Caco-2 (cell line): ENCODE measurements around the gene NAA15. TPM values are rescaled to one million over a fixed set of nuclear protein-coding genes. Genes with fewer than 3 reads are reported as not detected.
"Not testable (repeated sequence)": the region's sequence is repeated elsewhere in the genome, so short reads cannot be mapped to it uniquely, and the experiment has no call there.

Experiments
- BruUV-seq: library from RNA; stranded (reverse); fragments of 400-500 nt; replicated peaks from 2 replicates; lab custom pipeline; 2021; lab: Mats Ljungman, UMichigan
- CTCF ChIA-PET: fragments of 300-600 bp; sonication (Branson Sonifier 250); formaldehyde crosslinking; loops from one replicate; lab custom pipeline; 2022; ENCODE audit warnings: antibody characterized with exemption; lab: Charles Lee
- POLR2A ChIA-PET: fragments of 300-600 bp; sonication (Branson Sonifier 250); formaldehyde crosslinking; loops from one replicate; lab custom pipeline; 2022; ENCODE audit warnings: antibody characterized with exemption; lab: Charles Lee
- DNase-seq, 2 experiments: peaks; one replicate each; pipeline versions ENCODE4 v3.0.0 to v3.0.0-alpha.2; 2020 to 2022
- H3K27me3 ChIP-seq: replicated peaks from 2 replicates; pipeline ENCODE4 v1.6.0; 2011; ENCODE audit warnings: low read length; ENCODE audit not compliant: control insufficient read depth, insufficient read depth
- H3K36me3 ChIP-seq: 2 replicates; pipeline ENCODE4 v1.5.1; 2011; ENCODE audit warnings: low read length; ENCODE audit not compliant: control insufficient read depth, insufficient read depth
- H3K4me1 ChIP-seq: fragments of 250-450 bp; sonication (Bioruptor Pico); 2 replicates; pipeline ENCODE4 v1.5.1; 2020; ENCODE audit warnings: mild to moderate bottlenecking
- H3K4me3 ChIP-seq: 2 replicates; pipeline ENCODE4 v1.5.1; 2011; ENCODE audit warnings: low read depth, mild to moderate bottlenecking, control low read depth, low read length
- H3K9me3 ChIP-seq: fragments of 250-450 bp; sonication (Bioruptor Pico); 2 replicates; pipeline ENCODE4 v1.5.1; 2020; ENCODE audit warnings: mild to moderate bottlenecking, moderate library complexity
- H3K27ac Mint-ChIP-seq: one replicate; pipeline ENCODE4 v1.8.0; 2022; ENCODE audit warnings: mixed read lengths; ENCODE audit not compliant: unreplicated experiment
- H3K27me3 Mint-ChIP-seq: one replicate; pipeline ENCODE4 v1.8.0; 2022; ENCODE audit warnings: mixed read lengths; ENCODE audit not compliant: insufficient read depth, unreplicated experiment
- H3K36me3 Mint-ChIP-seq: one replicate; pipeline ENCODE4 v1.8.0; 2022; ENCODE audit warnings: mild to moderate bottlenecking, mixed read lengths; ENCODE audit not compliant: insufficient read depth, unreplicated experiment
- H3K4me1 Mint-ChIP-seq: one replicate; pipeline ENCODE4 v1.8.0; 2022; ENCODE audit warnings: low read depth, mixed read lengths; ENCODE audit not compliant: unreplicated experiment
- H3K4me3 Mint-ChIP-seq: one replicate; pipeline ENCODE4 v1.8.0; 2022; ENCODE audit warnings: mild to moderate bottlenecking, moderate library complexity, mixed read lengths; ENCODE audit not compliant: unreplicated experiment
- H3K9me3 Mint-ChIP-seq: one replicate; pipeline ENCODE4 v1.8.0; 2022; ENCODE audit warnings: mixed read lengths; ENCODE audit not compliant: unreplicated experiment
- intact Hi-C: fragments of 100-400 bp; cut with micrococcal nuclease; formaldehyde crosslinking; loops from one replicate; pipeline ENCODE4 v1.10.0; 2022; ENCODE audit not compliant: unreplicated experiment
- total RNA-seq: library from RNA; stranded (reverse); gene quantifications from 2 replicates; pipeline ENCODE4 v1.2.3, GENCODE V29; 2022
- TF ChIP-seq, protein P1 (sequence below), 2 experiments: fragments of 200-600 bp in 1 of 2; IDR thresholded peaks; 1 replicate in 1 of 2; 2 replicates in 1 of 2; pipeline versions ENCODE4 v1.5.1 to v1.8.0; 2011 to 2022; ENCODE audit warnings: antibody characterized with exemption in 1 of 2, control low read depth in 1 of 2, inconsistent platforms in 1 of 2, low read depth in 1 of 2, low read length in 1 of 2, mild to moderate bottlenecking in 1 of 2, moderate library complexity in 1 of 2; ENCODE audit not compliant: insufficient read depth in 1 of 2, severe bottlenecking in 1 of 2, unreplicated experiment in 1 of 2

NAA15 gene
- total RNA-seq, 1 experiment from 2014 or later = 63.1 TPM

DNA sequence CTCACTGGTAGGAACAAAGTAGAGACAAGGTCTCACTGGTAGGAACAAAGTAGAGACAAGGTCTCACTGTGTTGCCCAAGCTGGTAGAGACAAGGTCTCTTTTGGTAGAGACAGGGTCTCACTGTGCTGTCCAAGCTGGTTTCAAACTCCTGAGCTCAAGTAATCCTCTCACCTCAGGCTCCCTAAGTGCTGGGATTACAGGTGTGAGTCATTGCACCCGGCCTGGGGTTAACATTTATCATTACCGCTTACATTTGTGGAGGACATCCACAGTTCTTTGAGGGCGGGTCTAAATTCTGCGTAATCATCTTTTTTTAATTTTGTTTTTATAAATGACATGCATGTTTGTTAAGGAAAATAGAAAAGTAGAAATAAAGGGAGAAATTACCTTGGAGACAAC lies 164.6 kb downstream of the NAA15 start:
- POLR2A ChIA-PET = no interaction called here
- CTCF ChIA-PET = no interaction called here
- no peak overlapping the region for H3K27ac Mint-ChIP-seq
- peaks cover 18% of the 10 kb centered on the region for H3K9me3 Mint-ChIP-seq
- no TSS peak for BruUV-seq
- no peaks in the 10 kb centered on the region for H3K27me3 Mint-ChIP-seq
- Histone ChIP-seq H3K4me3 (no peak overlapping the region), H3K36me3 (no peaks in the 10 kb centered on the region), H3K27me3 (no peaks in the 10 kb centered on the region), H3K4me1 (peaks cover 13% of the 10 kb centered on the region), H3K9me3 (peaks cover 13% of the 10 kb centered on the region)
- H3K36me3 Mint-ChIP-seq = peaks cover 17% of the 10 kb centered on the region
- TF ChIP-seq, protein P1, sequence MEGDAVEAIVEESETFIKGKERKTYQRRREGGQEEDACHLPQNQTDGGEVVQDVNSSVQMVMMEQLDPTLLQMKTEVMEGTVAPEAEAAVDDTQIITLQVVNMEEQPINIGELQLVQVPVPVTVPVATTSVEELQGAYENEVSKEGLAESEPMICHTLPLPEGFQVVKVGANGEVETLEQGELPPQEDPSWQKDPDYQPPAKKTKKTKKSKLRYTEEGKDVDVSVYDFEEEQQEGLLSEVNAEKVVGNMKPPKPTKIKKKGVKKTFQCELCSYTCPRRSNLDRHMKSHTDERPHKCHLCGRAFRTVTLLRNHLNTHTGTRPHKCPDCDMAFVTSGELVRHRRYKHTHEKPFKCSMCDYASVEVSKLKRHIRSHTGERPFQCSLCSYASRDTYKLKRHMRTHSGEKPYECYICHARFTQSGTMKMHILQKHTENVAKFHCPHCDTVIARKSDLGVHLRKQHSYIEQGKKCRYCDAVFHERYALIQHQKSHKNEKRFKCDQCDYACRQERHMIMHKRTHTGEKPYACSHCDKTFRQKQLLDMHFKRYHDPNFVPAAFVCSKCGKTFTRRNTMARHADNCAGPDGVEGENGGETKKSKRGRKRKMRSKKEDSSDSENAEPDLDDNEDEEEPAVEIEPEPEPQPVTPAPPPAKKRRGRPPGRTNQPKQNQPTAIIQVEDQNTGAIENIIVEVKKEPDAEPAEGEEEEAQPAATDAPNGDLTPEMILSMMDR (IDR thresholded peaks at IDR 0.05; ENCODE audit: insufficient read depth in 1 of 2, low read depth in 1 of 2, low read length in 1 of 2, severe bottlenecking in 1 of 2, unreplicated experiment in 1 of 2) = no peak
- H3K4me3 Mint-ChIP-seq = no peak overlapping the region
- DNase-seq = no peak
- intact Hi-C loops = no loop called here
- H3K4me1 Mint-ChIP-seq = peaks cover 17% of the 10 kb centered on the region

DNA sequence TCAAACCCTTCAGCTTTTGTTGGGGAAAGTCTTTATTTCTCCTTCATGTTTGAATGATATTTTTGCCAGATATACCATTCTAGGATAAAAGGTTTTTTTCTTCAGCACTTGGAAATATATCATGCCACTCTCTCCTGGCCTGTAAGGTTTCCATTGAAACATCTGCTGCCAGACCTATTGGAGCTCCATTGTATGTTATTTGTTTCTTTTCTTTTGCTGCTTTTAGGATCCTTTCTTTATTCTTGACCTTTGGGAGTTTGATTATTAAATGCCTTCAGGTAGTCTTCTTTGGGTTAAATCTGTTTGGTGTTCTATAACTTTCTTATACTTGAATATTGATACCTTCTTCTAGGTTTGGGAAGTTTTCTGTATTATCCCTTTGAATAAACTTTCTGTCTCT lies 167.5 kb downstream of the NAA15 start:
- DNase-seq, H3K4me3 Mint-ChIP-seq, H3K36me3 ChIP-seq, H3K27me3 Mint-ChIP-seq, H3K4me3 ChIP-seq, CTCF ChIA-PET, POLR2A ChIA-PET, BruUV-seq, H3K27me3 ChIP-seq, intact Hi-C loops: not testable (repeated sequence)
- peaks cover 15% of the 10 kb centered on the region for H3K36me3 Mint-ChIP-seq
- peaks cover 18% of the 10 kb centered on the region for H3K9me3 Mint-ChIP-seq
- peaks cover 12% of the 10 kb centered on the region for H3K4me1 ChIP-seq
- H3K27ac Mint-ChIP-seq = peak overlapping the region; percentile 9
- peaks cover 13% of the 10 kb centered on the region for H3K9me3 ChIP-seq
- H3K4me1 Mint-ChIP-seq = peaks cover 17% of the 10 kb centered on the region

DNA sequence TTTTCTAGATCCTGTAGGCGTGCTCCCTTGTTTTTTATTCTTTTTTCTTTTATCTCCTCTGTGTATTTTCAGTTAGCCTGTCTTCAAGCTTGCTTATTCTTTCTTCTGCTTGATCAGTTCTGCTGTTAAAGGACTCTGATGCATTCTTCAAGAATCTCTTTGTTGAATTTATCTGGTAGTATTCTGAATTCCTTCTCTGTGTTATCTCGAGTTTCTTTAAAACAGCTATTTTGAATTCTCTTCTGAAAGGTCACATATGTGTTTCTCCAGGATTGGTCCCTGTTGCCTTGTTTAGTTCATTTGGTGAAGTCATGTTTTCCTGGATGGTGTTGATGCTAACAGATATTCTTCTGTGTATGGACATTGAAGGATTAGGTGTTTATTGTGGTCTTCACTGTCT lies 167.9 kb downstream of the NAA15 start:
- H3K4me3 ChIP-seq = no peak overlapping the region
- peaks cover 12% of the 10 kb centered on the region for H3K4me1 ChIP-seq
- Mint-ChIP-seq H3K36me3 (peaks cover 13% of the 10 kb centered on the region), H3K4me1 (peaks cover 17% of the 10 kb centered on the region), H3K27me3 (no peaks in the 10 kb centered on the region), H3K4me3 (no peak overlapping the region), H3K27ac (peak overlapping the region; percentile 9), H3K9me3 (peaks cover 18% of the 10 kb centered on the region)
- H3K36me3 ChIP-seq = no peaks in the 10 kb centered on the region
- H3K9me3 ChIP-seq = peaks cover 13% of the 10 kb centered on the region
- no TSS peak for BruUV-seq
- ChIA-PET CTCF (no interaction called here), POLR2A (no interaction called here)
- intact Hi-C loops = no loop called here
- no peak for DNase-seq
- TF ChIP-seq, protein P1 (IDR thresholded peaks at IDR 0.05; ENCODE audit: insufficient read depth in 1 of 2, low read depth in 1 of 2, low read length in 1 of 2, severe bottlenecking in 1 of 2, unreplicated experiment in 1 of 2) = no peak
- H3K27me3 ChIP-seq = no peaks in the 10 kb centered on the region

Other genes with a start within 250 kb of the NAA15 start
- 53.0 and 53.2 TPM in 2 replicates for gene ELF2, start 124.3 kb upstream of the NAA15 start, total RNA-seq
- gene MGARP, start 21.3 kb upstream of the NAA15 start, total RNA-seq = 0.23 and 0.26 TPM in 2 replicates
- 60.9 and 69.4 TPM in 2 replicates for gene NDUFC1, start 972 bp downstream of the NAA15 start, total RNA-seq
- gene RAB33B, start 152.6 kb downstream of the NAA15 start, total RNA-seq = 8.8 and 10.1 TPM in 2 replicates